SKM-1 (cell line): ENCODE results near the gene GNA12.
"Not testable (repeated sequence)": the region's sequence is repeated elsewhere in the genome, so short reads cannot be mapped to it uniquely, and the experiment has no call there.

ENCODE experiments used
- DNase-seq: peaks from one replicate; lab custom pipeline; 2025; ENCODE audit not compliant: unreplicated experiment; lab: John Stamatoyannopoulos, UW

The GNA12 gene

GRCh38 chr7:2757904-2758672, 86.0 kb downstream of the GNA12 start:
- peak; percentile 66 for DNase-seq

GRCh38 chr7:2757361-2757903, 86.7 kb downstream of the GNA12 start:
- DNase-seq: no peak

GRCh38 chr7:2755531-2755930, 88.6 kb downstream of the GNA12 start:
- DNase-seq: no peak

GRCh38 chr7:2754912-2755311, 89.2 kb downstream of the GNA12 start:
- no peak for DNase-seq

GRCh38 chr7:2754086-2754485, 90.0 kb downstream of the GNA12 start:
- no peak for DNase-seq

- no peak for DNase-seq
Observed at GRCh38 chr7:2753148-2753547, 91.0 kb downstream of the GNA12 start.

- DNase-seq: no peak
Observed at GRCh38 chr7:2751086-2751485, 93.0 kb downstream of the GNA12 start.

GRCh38 chr7:2750004-2750407, 94.1 kb downstream of the GNA12 start:
- no peak for DNase-seq

GRCh38 chr7:2748684-2749083, 95.4 kb downstream of the GNA12 start:
- not testable (repeated sequence) for DNase-seq

GRCh38 chr7:2743523-2744185, 100.5 kb downstream of the GNA12 start:
- not testable (repeated sequence) for DNase-seq

- DNase-seq: no peak
Observed at GRCh38 chr7:2738766-2739549, 105.2 kb downstream of the GNA12 start.

GRCh38 chr7:2737771-2738540, 106.2 kb downstream of the GNA12 start:
- DNase-seq: no peak

- not testable (repeated sequence) for DNase-seq
Observed at GRCh38 chr7:2737005-2737743, 106.9 kb downstream of the GNA12 start.

GRCh38 chr7:2736411-2736914, 107.6 kb downstream of the GNA12 start:
- no peak for DNase-seq

GRCh38 chr7:2735744-2736143, 108.4 kb downstream of the GNA12 start:
- no peak for DNase-seq

GRCh38 chr7:2734751-2735571, 109.1 kb downstream of the GNA12 start:
- DNase-seq: peak; percentile 80

- no peak for DNase-seq
Observed at GRCh38 chr7:2734084-2734686, 109.9 kb downstream of the GNA12 start.

- DNase-seq: no peak
Observed at GRCh38 chr7:2732959-2733584, 111.0 kb downstream of the GNA12 start.
